Gastroesophageal sphincter (tissue), 4 donors: ENCODE measurements around the gene RASGRP4. TPM values are rescaled to one million over a fixed set of nuclear protein-coding genes. Genes with fewer than 3 reads are reported as not detected.

Source experiments
- ATAC-seq: fragments of 150-250 bp; one replicate; pipeline ENCODE4 v1.9.1; 2016; ENCODE audit warnings: mild to moderate bottlenecking, moderate library complexity
- H3K27ac ChIP-seq, 4 donors: fragments of 200-600 bp; sonication (generic) in 3 of 4; 1 replicate in 3 of 4; 2 replicates in 1 of 4; pipeline ENCODE4 v1.5.1; 2016 to 2019
- H3K27me3 ChIP-seq: fragments of 200-600 bp; sonication (generic); one replicate; pipeline ENCODE4 v1.5.1; 2019
- H3K36me3 ChIP-seq, 2 donors: fragments of 200-600 bp; sonication (generic); one replicate each; pipeline ENCODE4 v1.5.1; 2019; ENCODE audit warnings: control low read depth in 1 of 2
- H3K4me1 ChIP-seq, 3 donors: fragments of 200-600 bp; sonication (generic); 1 replicate in 2 of 3; 2 replicates in 1 of 3; pipeline ENCODE4 v1.5.1; 2016 to 2019; ENCODE audit warnings: control low read depth in 2 of 3
- H3K4me3 ChIP-seq, 2 donors: fragments of 200-600 bp; sonication (generic); one replicate each; pipeline ENCODE4 v1.5.1; 2019; ENCODE audit warnings: mild to moderate bottlenecking in 1 of 2, moderate library complexity in 1 of 2
- H3K9me3 ChIP-seq, 3 donors: fragments of 200-600 bp; sonication (generic); one replicate each; pipeline ENCODE4 v1.5.1; 2017 to 2019; ENCODE audit warnings: control low read depth in 2 of 3
- EP300 ChIP-seq: sonication (generic); formaldehyde crosslinking; IDR thresholded peaks from one replicate; pipeline ENCODE4 v1.6.1; 2017; ENCODE audit warnings: antibody characterized with exemption, mild to moderate bottlenecking
- POLR2A ChIP-seq, 2 donors: fragments of 450-650 bp; IDR thresholded peaks; one replicate each; pipeline ENCODE4 v1.6.1; 2017; ENCODE audit warnings: antibody characterized with exemption in 2 of 2, mild to moderate bottlenecking in 2 of 2, moderate library complexity in 1 of 2
- POLR2AphosphoS5 ChIP-seq: sonication (generic); formaldehyde crosslinking; IDR thresholded peaks from one replicate; pipeline ENCODE4 v1.6.1; 2017; ENCODE audit warnings: antibody characterized with exemption
- WGBS, 2 donors: methylation state at CpG; one replicate each; pipeline ENCODE4 v1.1.5; 2018; ENCODE audit warnings: low coverage in 1 of 2; 5-methylcytosine and 5-hydroxymethylcytosine counted together
- total RNA-seq, 4 donors: library from RNA; depleted of rRNA; stranded (reverse); fragments of >200 nt; gene quantifications; one replicate each; pipeline ENCODE4 v1.1.0, GENCODE V29; 2016
- TF ChIP-seq, protein P1 (sequence below), 4 experiments: fragments of 200-600 bp in 2 of 4; fragments of 450-650 bp in 2 of 4; sonication (generic) in 1 of 4; IDR thresholded peaks; one replicate each; pipeline ENCODE4 v1.5.1; 2017 to 2019; ENCODE audit warnings: antibody characterized with exemption in 4 of 4, mild to moderate bottlenecking in 2 of 4, moderate library complexity in 2 of 4

The RASGRP4 gene
- total RNA-seq, 4 donors from 2014 or later, result 1.2 to 4.7 (median 4.0) TPM

DNA sequence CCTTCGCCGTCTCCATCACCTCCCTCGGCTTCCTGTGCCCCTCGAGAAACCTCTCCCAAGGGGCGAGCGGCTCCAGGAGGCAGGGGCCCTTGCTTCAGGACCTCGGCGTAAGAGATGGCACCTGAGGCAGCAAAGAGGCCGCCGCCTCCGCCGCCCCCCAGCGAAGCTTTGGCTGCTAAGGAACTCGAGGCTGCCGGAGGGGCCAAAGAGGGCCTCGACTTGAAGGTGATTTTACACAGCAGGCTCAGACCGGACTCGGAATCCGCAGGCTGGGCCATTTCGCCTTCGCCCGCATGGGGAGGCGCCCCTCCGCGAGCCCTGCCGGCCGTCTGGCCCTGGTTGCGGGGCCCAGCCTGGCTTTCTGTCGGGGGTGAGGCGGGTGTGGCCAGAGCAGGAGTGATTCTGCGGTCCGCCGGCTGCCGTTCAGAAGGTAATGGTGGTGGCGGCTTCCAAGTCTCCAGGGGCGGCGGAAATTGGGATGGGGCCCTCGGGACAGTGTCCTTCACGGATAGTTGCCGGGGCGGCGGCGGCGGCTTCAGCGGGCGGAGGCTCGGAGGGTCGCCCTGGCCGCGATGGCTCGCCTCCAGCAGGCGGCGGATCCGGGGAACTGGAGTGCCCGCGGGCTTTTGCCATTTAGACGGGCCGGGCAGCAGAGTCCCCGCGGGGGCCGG, 39.6 kb downstream of the RASGRP4 start:
- Histone ChIP-seq H3K9me3 (no peaks in the 10 kb centered on the region), H3K4me1 (peaks cover 0 to 39% (median 29%) of the 10 kb centered on the region in 3 donors), H3K36me3 (peaks cover 0 to 53% of the 10 kb centered on the region in 2 donors), H3K27me3 (peaks cover 64% of the 10 kb centered on the region), H3K4me3 (peak overlapping the region in 1 of 2 donors; percentile 59), H3K27ac (no peak overlapping the region)
- WGBS, 2 donors, result 93% methylated on average over 6 of the region's 61 CpGs; no CpG with 5 or more reads in 1 of the 2 donors
- no peak for TF ChIP-seq POLR2A (IDR thresholded peaks at IDR 0.05)
- TF ChIP-seq, protein P1, sequence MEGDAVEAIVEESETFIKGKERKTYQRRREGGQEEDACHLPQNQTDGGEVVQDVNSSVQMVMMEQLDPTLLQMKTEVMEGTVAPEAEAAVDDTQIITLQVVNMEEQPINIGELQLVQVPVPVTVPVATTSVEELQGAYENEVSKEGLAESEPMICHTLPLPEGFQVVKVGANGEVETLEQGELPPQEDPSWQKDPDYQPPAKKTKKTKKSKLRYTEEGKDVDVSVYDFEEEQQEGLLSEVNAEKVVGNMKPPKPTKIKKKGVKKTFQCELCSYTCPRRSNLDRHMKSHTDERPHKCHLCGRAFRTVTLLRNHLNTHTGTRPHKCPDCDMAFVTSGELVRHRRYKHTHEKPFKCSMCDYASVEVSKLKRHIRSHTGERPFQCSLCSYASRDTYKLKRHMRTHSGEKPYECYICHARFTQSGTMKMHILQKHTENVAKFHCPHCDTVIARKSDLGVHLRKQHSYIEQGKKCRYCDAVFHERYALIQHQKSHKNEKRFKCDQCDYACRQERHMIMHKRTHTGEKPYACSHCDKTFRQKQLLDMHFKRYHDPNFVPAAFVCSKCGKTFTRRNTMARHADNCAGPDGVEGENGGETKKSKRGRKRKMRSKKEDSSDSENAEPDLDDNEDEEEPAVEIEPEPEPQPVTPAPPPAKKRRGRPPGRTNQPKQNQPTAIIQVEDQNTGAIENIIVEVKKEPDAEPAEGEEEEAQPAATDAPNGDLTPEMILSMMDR (IDR thresholded peaks at IDR 0.05), result no peak
- no peak for TF ChIP-seq POLR2AphosphoS5
- no peak for TF ChIP-seq EP300
- ATAC-seq, result no peak

DNA sequence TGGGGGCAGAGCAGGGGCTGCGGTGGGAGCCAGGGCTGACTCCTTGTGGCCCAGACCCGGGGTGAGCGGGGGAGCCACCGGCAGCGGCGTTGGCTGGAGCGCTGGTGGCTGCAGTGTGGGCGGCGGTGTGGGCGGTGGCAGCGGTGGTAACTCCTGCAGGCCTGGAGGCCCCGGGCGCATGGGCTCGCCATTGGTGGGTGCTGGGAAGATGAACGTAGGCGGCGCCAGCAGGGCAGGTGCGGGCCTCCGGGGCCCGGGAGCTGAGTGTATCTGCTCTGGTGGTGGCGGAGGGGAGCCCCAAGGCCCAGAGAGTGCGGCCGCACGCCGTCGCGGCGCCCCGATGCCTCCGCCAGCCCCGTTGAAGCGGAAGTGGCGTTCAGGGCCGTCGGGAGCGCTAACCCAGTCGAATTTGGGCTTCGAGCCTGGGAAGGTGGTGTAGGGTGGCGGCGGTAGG, 40.2 kb downstream of the RASGRP4 start:
- peaks cover 0 to 59% of the 10 kb centered on the region in 2 donors for H3K36me3 ChIP-seq
- WGBS, 2 donors, result 50 to 68% methylated on average over 2 to 15 of the region's 40 CpGs
- peaks cover 64% of the 10 kb centered on the region for H3K27me3 ChIP-seq
- no peak overlapping the region for H3K27ac ChIP-seq
- H3K4me3 ChIP-seq, result no peak overlapping the region
- H3K9me3 ChIP-seq, result no peaks in the 10 kb centered on the region
- TF ChIP-seq EP300 (no peak), POLR2A (IDR thresholded peaks at IDR 0.05) (no peak), POLR2AphosphoS5 (no peak)
- TF ChIP-seq, protein P1 (IDR thresholded peaks at IDR 0.05), result no peak
- ATAC-seq, result no peak
- peaks cover 0 to 39% (median 29%) of the 10 kb centered on the region in 3 donors for H3K4me1 ChIP-seq

DNA sequence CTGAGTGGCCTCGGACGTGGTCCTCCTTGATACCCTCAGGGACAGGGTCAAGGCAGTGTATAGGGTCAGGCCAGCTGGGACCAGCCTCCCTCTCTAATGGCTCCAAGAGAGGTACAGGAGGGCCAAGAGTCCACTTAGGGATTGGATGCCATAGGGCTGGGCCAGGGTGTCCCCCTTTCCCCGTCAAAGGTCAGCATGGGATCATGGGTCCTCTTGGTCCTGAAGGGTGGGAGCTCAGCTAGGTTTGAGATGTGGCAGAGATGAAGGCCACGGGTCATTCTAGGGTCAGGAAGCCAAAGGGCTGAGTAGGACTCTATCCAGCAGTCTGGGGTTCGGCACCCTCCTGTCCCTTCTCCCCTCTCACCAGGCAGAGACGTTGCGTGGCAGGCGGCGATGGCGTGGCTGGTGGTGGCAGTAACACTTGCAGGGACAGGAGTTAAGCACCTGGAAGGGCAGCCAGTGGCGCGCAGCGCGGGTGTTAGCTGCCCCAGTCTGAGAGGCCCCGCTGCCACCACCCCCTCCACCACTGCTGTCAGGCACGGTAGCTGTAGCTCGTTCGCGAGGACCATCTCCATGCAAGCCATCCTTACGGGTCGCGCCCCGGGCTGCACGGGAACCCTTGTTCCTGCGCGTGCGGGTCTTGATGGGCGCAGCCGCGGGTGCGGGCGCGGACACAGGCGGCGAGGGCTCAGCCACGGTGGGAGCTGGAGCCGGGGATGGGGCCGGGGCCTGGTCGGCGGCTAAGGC, 40.8 kb downstream of the RASGRP4 start:
- H3K27me3 ChIP-seq, result peaks cover 64% of the 10 kb centered on the region

DNA sequence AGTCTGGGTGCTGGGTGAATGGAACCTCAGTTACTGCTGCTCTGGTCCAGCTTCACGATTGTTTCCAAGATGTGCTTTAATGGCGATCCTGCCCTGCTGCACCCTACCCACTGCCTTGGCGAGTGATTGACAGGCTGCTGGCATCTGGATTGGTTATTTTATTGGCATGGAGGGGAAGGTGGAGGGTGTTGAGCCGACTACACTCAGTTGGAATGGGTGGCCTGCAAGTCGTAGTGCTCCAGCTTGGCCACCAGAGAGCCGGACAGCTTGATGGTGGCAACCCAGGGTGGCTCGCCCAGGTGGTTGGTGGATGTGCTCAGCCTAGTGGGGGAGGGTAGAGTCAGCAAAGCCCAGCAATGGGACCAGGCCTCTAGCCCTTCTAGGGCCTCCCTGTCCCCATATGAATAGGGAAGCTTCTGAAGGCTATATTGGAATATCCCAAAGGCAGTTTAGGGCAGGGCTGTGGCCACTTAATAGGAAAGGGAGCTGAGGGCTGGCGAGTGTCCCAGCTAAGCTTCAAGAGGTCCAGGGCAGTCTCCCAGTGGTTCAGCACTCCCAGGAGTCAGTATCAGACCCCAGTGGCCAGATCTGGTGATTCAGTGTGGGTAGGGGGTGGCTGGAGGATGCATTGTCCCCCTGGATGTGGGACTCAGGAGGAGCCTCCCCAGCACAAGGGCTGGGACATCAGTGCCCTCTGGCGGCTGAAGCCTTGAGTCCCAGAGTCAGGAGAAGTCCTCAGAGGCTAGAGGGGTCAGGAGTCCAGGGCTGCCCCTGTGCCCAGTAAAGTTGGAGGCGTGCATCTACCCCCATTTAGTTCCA, 41.6 kb downstream of the RASGRP4 start:
- Histone ChIP-seq H3K36me3 (peaks cover 0 to 73% of the 10 kb centered on the region in 2 donors), H3K4me3 (no peak overlapping the region), H3K27me3 (peaks cover 64% of the 10 kb centered on the region), H3K9me3 (no peaks in the 10 kb centered on the region), H3K27ac (no peak overlapping the region), H3K4me1 (peaks cover 0 to 36% (median 26%) of the 10 kb centered on the region in 3 donors)
- no CpG with 5 or more reads among the region's 10 CpGs for WGBS, 2 donors
- ATAC-seq, result no peak
- TF ChIP-seq, protein P1 (IDR thresholded peaks at IDR 0.05), result no peak
- TF ChIP-seq EP300 (no peak), POLR2AphosphoS5 (no peak), POLR2A (IDR thresholded peaks at IDR 0.05) (no peak)

More for the DNA sequence above, 40.8 kb downstream of the RASGRP4 start:
- no peak overlapping the region for H3K27ac ChIP-seq
- H3K4me1 ChIP-seq, result peaks cover 0 to 39% (median 29%) of the 10 kb centered on the region in 3 donors
- TF ChIP-seq POLR2AphosphoS5 (no peak), EP300 (no peak), POLR2A (IDR thresholded peaks at IDR 0.05) (no peak)
- TF ChIP-seq, protein P1 (IDR thresholded peaks at IDR 0.05), result no peak
- no peak for ATAC-seq
- peaks cover 0 to 65% of the 10 kb centered on the region in 2 donors for H3K36me3 ChIP-seq
- no peak overlapping the region for H3K4me3 ChIP-seq
- H3K9me3 ChIP-seq, result no peaks in the 10 kb centered on the region
- 20 to 100% methylated on average over 1 to 2 of the region's 40 CpGs for WGBS, 2 donors
